Measurements from ENCODE around the gene CH25H. TPM values are rescaled to one million over a fixed set of nuclear protein-coding genes. Genes with fewer than 3 reads are reported as not detected.

Gene CH25H
- total RNA-seq, 6 donors from 2014 or later: 3.4 to 12.0 (median 6.8) TPM

DNA sequence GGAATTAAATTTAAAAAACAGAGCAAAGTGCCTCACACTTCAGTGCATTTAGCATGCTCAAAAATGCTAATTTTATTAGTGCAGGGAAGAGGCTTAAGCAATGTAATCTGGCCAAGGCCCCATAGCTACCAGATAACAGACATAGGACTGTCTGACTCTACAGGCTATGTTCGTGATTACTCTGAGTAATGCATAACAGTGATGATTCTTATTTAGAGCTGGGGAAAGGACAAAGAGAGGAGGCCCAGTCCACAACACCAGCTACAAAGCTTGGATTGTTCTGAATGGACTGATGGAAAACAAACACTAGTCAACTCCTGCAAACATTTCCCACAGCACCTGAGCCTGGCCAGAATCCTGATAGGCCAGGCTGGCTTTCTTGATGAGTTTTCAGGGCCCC, 8.4 kb upstream of the CH25H start:
- Histone ChIP-seq H3K27ac (no peak overlapping the region), H3K4me3 (no peak overlapping the region), H3K27me3 (no peaks in the 10 kb centered on the region), H3K9me3 (no peaks in the 10 kb centered on the region), H3K4me1 (peaks cover 9 to 15% (median 11%) of the 10 kb centered on the region in 4 donors), H3K36me3 (peaks cover 0 to 13% (median 5%) of the 10 kb centered on the region in 4 donors)
- DNase-seq (no peak), ATAC-seq (ENCODE audit: low FRiP score in 2 of 2) (no peak)
- TF ChIP-seq, protein P1, sequence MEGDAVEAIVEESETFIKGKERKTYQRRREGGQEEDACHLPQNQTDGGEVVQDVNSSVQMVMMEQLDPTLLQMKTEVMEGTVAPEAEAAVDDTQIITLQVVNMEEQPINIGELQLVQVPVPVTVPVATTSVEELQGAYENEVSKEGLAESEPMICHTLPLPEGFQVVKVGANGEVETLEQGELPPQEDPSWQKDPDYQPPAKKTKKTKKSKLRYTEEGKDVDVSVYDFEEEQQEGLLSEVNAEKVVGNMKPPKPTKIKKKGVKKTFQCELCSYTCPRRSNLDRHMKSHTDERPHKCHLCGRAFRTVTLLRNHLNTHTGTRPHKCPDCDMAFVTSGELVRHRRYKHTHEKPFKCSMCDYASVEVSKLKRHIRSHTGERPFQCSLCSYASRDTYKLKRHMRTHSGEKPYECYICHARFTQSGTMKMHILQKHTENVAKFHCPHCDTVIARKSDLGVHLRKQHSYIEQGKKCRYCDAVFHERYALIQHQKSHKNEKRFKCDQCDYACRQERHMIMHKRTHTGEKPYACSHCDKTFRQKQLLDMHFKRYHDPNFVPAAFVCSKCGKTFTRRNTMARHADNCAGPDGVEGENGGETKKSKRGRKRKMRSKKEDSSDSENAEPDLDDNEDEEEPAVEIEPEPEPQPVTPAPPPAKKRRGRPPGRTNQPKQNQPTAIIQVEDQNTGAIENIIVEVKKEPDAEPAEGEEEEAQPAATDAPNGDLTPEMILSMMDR (IDR thresholded peaks at IDR 0.05): no peak
- TF ChIP-seq POLR2A (IDR thresholded peaks at IDR 0.05) (no peak), POLR2AphosphoS5 (IDR thresholded peaks at IDR 0.05) (no peak), EP300 (IDR thresholded peaks at IDR 0.05) (no peak)
- WGBS, 2 donors: 88 to 96% methylated on average over 1 of the region's 1 CpG

DNA sequence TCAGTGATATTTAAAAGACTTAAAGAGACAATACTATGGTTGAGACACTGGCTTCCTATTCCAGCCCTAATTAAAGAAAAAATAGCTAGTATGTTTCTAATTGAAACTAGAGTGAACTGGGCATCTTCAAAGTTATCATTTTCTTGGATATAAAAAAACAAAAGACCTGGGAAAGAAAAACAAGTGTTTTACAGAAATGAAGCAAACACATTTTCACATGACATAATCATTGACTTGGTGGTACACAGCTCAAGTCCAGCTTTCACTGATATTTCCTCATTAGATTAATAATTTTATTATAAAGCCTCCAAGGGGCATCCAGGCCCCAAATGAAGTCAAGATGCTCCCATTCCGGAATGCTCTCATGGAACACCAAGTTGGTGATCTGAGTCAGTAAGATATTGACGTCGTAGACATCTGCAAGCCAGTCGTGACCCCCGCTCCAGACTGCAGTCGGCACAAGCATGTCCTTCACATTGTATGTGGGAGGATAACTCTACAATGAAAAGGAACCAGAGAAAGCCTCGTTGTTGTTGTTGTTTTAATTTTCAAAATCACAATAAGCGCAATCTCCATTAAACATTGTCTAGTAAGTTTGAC, 7.5 kb upstream of the CH25H start:
- no peak overlapping the region for H3K4me3 ChIP-seq
- DNase-seq (no peak), ATAC-seq (ENCODE audit: low FRiP score in 2 of 2) (no peak)
- no peak for TF ChIP-seq POLR2AphosphoS5 (IDR thresholded peaks at IDR 0.05)
- TF ChIP-seq POLR2A (IDR thresholded peaks at IDR 0.05): no peak
- TF ChIP-seq, protein P1 (IDR thresholded peaks at IDR 0.05): no peak
- TF ChIP-seq EP300 (IDR thresholded peaks at IDR 0.05): no peak
- WGBS, 2 donors: 88 to 91% methylated on average over 8 of the region's 8 CpGs
- H3K36me3 ChIP-seq: peaks cover 0 to 13% (median 5%) of the 10 kb centered on the region in 4 donors
- peaks cover 9 to 15% (median 11%) of the 10 kb centered on the region in 4 donors for H3K4me1 ChIP-seq
- H3K27me3 ChIP-seq: no peaks in the 10 kb centered on the region
- H3K27ac ChIP-seq: no peak overlapping the region
- H3K9me3 ChIP-seq: no peaks in the 10 kb centered on the region

DNA sequence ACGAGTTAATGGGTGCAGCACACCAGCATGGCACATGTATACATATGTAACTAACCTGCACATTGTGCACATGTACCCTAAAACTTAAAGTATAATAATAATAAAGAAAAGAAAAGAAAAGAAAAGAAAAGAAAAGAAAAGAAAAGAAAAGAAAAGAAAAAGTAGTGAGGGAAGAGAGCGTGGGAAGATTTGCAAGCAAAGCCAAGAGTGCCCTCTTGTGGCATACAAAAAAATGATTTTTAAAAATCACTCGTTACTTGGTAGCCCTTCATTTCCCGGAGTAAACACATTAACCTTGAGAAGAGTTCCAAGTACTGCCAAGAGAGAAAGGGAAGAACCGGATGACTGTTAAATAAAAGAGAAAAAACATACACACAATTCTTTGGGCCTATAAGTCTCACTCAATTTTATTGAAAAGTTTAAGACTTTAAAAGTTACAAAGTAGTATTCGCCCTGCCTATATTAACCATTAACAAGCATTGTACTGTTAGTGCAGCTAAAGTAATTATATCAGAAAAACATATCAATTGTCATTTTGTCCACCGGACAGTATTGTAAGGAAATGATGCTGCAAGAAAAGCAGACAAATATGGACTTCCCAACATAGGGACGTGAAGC, 6.2 kb upstream of the CH25H start:
- WGBS, 2 donors: 37% methylated on average over 8 of the region's 8 CpGs
- DNase-seq: no peak
- Histone ChIP-seq H3K36me3 (peaks cover 0 to 13% (median 5%) of the 10 kb centered on the region in 4 donors), H3K27me3 (peaks cover 0 to under 1% (median 0%) of the 10 kb centered on the region in 4 donors), H3K9me3 (no peaks in the 10 kb centered on the region), H3K4me3 (no peak overlapping the region), H3K27ac (no peak overlapping the region), H3K4me1 (peaks cover 9 to 18% (median 14%) of the 10 kb centered on the region in 4 donors)
- peak in 1 of 2 donors; percentile 71 for ATAC-seq (ENCODE audit: low FRiP score in 2 of 2)
- no peak for TF ChIP-seq EP300 (IDR thresholded peaks at IDR 0.05)
- TF ChIP-seq POLR2A (IDR thresholded peaks at IDR 0.05): no peak
- TF ChIP-seq POLR2AphosphoS5 (IDR thresholded peaks at IDR 0.05): no peak
- TF ChIP-seq, protein P1 (IDR thresholded peaks at IDR 0.05): peak in 5 of 6 experiments; percentile 40 to 67 (median 63)

DNA sequence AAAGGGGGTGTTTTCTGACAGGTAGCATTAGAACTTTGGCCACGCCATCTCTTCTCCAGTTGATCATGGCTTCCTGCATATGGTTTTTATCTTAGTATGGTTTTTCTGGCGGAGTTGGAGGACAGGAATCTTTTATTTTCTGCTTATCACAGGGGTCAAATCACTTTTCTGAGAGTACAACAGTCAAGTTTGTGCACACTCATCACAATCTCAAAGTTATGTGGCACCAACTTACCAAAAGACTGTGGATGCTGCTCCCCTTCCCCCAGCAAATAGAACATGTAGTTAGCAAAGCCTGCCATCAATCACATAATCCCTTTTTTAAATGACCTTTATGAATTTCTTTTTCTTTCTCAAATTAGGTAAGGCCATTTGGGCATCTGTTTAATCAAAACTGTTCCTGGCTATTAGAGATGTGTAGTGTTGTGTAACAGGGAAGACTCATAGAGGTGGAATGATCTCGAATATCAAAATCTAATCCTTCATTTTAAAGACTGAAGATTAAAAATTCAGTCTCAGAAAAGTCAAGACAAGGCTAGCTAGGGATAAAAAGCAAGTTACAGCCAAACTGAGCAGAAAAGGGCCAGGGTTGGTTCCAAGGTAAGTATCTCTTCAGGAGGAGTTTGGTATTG, 3.8 kb upstream of the CH25H start:
- no peak overlapping the region for H3K4me3 ChIP-seq
- no peaks in the 10 kb centered on the region for H3K9me3 ChIP-seq
- peaks cover 0 to 11% (median 5%) of the 10 kb centered on the region in 4 donors for H3K36me3 ChIP-seq
- DNase-seq (no peak), ATAC-seq (ENCODE audit: low FRiP score in 2 of 2) (no peak)
- peaks cover 0 to 10% (median 5%) of the 10 kb centered on the region in 4 donors for H3K27me3 ChIP-seq
- peaks cover 9 to 24% (median 22%) of the 10 kb centered on the region in 4 donors for H3K4me1 ChIP-seq
- WGBS, 2 donors: 92 to 94% methylated on average over 3 of the region's 3 CpGs
- TF ChIP-seq, protein P1 (IDR thresholded peaks at IDR 0.05): no peak
- TF ChIP-seq POLR2AphosphoS5 (IDR thresholded peaks at IDR 0.05) (no peak), POLR2A (IDR thresholded peaks at IDR 0.05) (no peak), EP300 (IDR thresholded peaks at IDR 0.05) (no peak)
- no peak overlapping the region for H3K27ac ChIP-seq
